ENCODE data around the gene AACS. TPM values are rescaled to one million over a fixed set of nuclear protein-coding genes. Genes with fewer than 3 reads are reported as not detected.

The AACS gene
- polyA plus RNA-seq, 3 donors = 4.7 to 7.9 (median 5.1) TPM

GRCh38 chr12:125162489-125163028, 97.3 kb downstream of the AACS start:
- no peak overlapping the region for H3K4me3 Mint-ChIP-seq
- no peaks in the 10 kb centered on the region for H3K79me2 ChIP-seq (ENCODE audit: insufficient read depth, low read length)
- 87% methylated on average over 4 of the region's 15 CpGs for WGBS (ENCODE audit: insufficient coverage)

GRCh38 chr12:125163148-125163547, 97.9 kb downstream of the AACS start:
- H4K20me1 ChIP-seq (ENCODE audit: insufficient read depth, low read length) = no peaks in the 10 kb centered on the region
- H3K4me1 ChIP-seq (ENCODE audit: control insufficient read depth in 1 of 2, insufficient read depth in 2 of 2, low read length in 2 of 2) = no peaks in the 10 kb centered on the region
- H3K27ac ChIP-seq (ENCODE audit: low read depth in 1 of 2, low read length in 2 of 2) = no peak overlapping the region
- no peaks in the 10 kb centered on the region for H3K36me3 Mint-ChIP-seq
- no peak overlapping the region for H3K27ac Mint-ChIP-seq
- H3K9me3 ChIP-seq (replicated peaks in 1 of 2; ENCODE audit: control insufficient read depth in 1 of 2, insufficient read depth in 1 of 2, low read length in 2 of 2) = no peaks in the 10 kb centered on the region
- H2AFZ ChIP-seq (ENCODE audit: insufficient read depth, low read depth, low read length, poor library complexity, severe bottlenecking) = no peak overlapping the region
- H3K27me3 Mint-ChIP-seq (ENCODE audit: low read depth in 3 of 3) = peaks cover 8 to 11% (median 11%) of the 10 kb centered on the region in 3 donors
- no peak for TF ChIP-seq CTCF (IDR thresholded peaks at IDR 0.05)
- no peak overlapping the region for H3K4me3 ChIP-seq (replicated peaks in 1 of 3; ENCODE audit: low read depth in 2 of 3, low read length in 3 of 3)
- 100% methylated on average over 1 of the region's 12 CpGs for WGBS (ENCODE audit: insufficient coverage)
- H3K27me3 ChIP-seq (ENCODE audit: control insufficient read depth in 2 of 2, insufficient read depth in 2 of 2, low read length in 2 of 2) = no peaks in the 10 kb centered on the region
- H3K36me3 ChIP-seq (replicated peaks in 1 of 2; ENCODE audit: control insufficient read depth in 1 of 2, insufficient read depth in 2 of 2, low read length in 2 of 2) = no peaks in the 10 kb centered on the region
- H3K4me2 ChIP-seq (replicated peaks; ENCODE audit: extremely low read depth, low read length, poor library complexity, severe bottlenecking) = no peak overlapping the region
- H3K9me3 Mint-ChIP-seq = peaks cover 0 to 5% (median 2%) of the 10 kb centered on the region in 7 donors
- H3K4me1 Mint-ChIP-seq = no peaks in the 10 kb centered on the region
- no peak overlapping the region for H3K4me3 Mint-ChIP-seq
- intact Hi-C loops (cut with micrococcal nuclease) = no loop called here
- no peak for DNase-seq
- H3K9ac ChIP-seq (ENCODE audit: insufficient read depth, low read length, poor library complexity, severe bottlenecking) = no peak overlapping the region
- no peaks in the 10 kb centered on the region for H3K79me2 ChIP-seq (ENCODE audit: insufficient read depth, low read length)

More at GRCh38 chr12:125162489-125163028, 97.3 kb downstream of the AACS start:
- Mint-ChIP-seq H3K9me3 (peaks cover 0 to 9% (median 2%) of the 10 kb centered on the region in 7 donors), H3K4me1 (no peaks in the 10 kb centered on the region), H3K27me3 (ENCODE audit: low read depth in 3 of 3) (peaks cover 8 to 11% (median 8%) of the 10 kb centered on the region in 3 donors), H3K36me3 (no peaks in the 10 kb centered on the region), H3K27ac (no peak overlapping the region)
- no peak overlapping the region for H3K9ac ChIP-seq (ENCODE audit: insufficient read depth, low read length, poor library complexity, severe bottlenecking)
- no peak for TF ChIP-seq CTCF (IDR thresholded peaks at IDR 0.05)
- no peaks in the 10 kb centered on the region for H3K36me3 ChIP-seq (replicated peaks in 1 of 2; ENCODE audit: control insufficient read depth in 1 of 2, insufficient read depth in 2 of 2, low read length in 2 of 2)
- H3K27me3 ChIP-seq (ENCODE audit: control insufficient read depth in 2 of 2, insufficient read depth in 2 of 2, low read length in 2 of 2) = no peaks in the 10 kb centered on the region
- no peak overlapping the region for H2AFZ ChIP-seq (ENCODE audit: insufficient read depth, low read depth, low read length, poor library complexity, severe bottlenecking)
- no peak overlapping the region for H3K4me2 ChIP-seq (replicated peaks; ENCODE audit: extremely low read depth, low read length, poor library complexity, severe bottlenecking)
- no peaks in the 10 kb centered on the region for H4K20me1 ChIP-seq (ENCODE audit: insufficient read depth, low read length)
- H3K4me3 ChIP-seq (replicated peaks in 1 of 3; ENCODE audit: low read depth in 2 of 3, low read length in 3 of 3) = no peak overlapping the region
- no peaks in the 10 kb centered on the region for H3K9me3 ChIP-seq (replicated peaks in 1 of 2; ENCODE audit: control insufficient read depth in 1 of 2, insufficient read depth in 1 of 2, low read length in 2 of 2)
- H3K27ac ChIP-seq (ENCODE audit: low read depth in 1 of 2, low read length in 2 of 2) = no peak overlapping the region
- H3K4me1 ChIP-seq (ENCODE audit: control insufficient read depth in 1 of 2, insufficient read depth in 2 of 2, low read length in 2 of 2) = no peaks in the 10 kb centered on the region
- DNase-seq = no peak
- intact Hi-C loops (cut with micrococcal nuclease) = no loop called here
